ENCODE data around the gene PDGFA.
A peak's percentile ranks its signal among the peaks of the same experiment; 100 is the strongest.

PDGFA gene

GRCh38 chr7:496528-497295 lies 22.9 kb downstream of the PDGFA start:
- no peak for TF ChIP-seq EP300 (IDR thresholded peaks at IDR 0.05; ENCODE audit: borderline replicate concordance)
- TF ChIP-seq TEAD4 (IDR thresholded peaks at IDR 0.05): peak; percentile 63
- no peak for TF ChIP-seq FOXM1 (IDR thresholded peaks at IDR 0.05; ENCODE audit: borderline replicate concordance, low read depth)
- TF ChIP-seq USF1 (IDR thresholded peaks at IDR 0.05): no peak
- no peak for TF ChIP-seq EGR1 (IDR thresholded peaks at IDR 0.05)
- peak; percentile 24; the same call in 1 of the 2 replicates for TF ChIP-seq MAX (IDR thresholded peaks at IDR 0.05)
- no peak for TF ChIP-seq REST (IDR thresholded peaks at IDR 0.05; ENCODE audit: low read depth)
- no peak for TF ChIP-seq TAF1 (IDR thresholded peaks at IDR 0.05; ENCODE audit: low read depth)
- TF ChIP-seq RAD21 (IDR thresholded peaks at IDR 0.05; ENCODE audit: low read depth): peak; percentile 9; the same call in 1 of the 2 replicates
- peak; percentile 28; the same call in 1 of the 2 replicates for TF ChIP-seq NFIC (IDR thresholded peaks at IDR 0.05)
- no peak for TF ChIP-seq CREB1 (IDR thresholded peaks at IDR 0.05; ENCODE audit: low read depth)
- TF ChIP-seq TCF12 (IDR thresholded peaks at IDR 0.05; ENCODE audit: low read depth): peak; percentile 49; the same call in 1 of the 2 replicates

GRCh38 chr7:495761-496321 lies 23.8 kb downstream of the PDGFA start:
- TF ChIP-seq CREB1 (IDR thresholded peaks at IDR 0.05; ENCODE audit: low read depth) (no peak), FOXM1 (IDR thresholded peaks at IDR 0.05; ENCODE audit: borderline replicate concordance, low read depth) (no peak), USF1 (IDR thresholded peaks at IDR 0.05) (no peak), CEBPB (IDR thresholded peaks at IDR 0.05) (no peak), ZBTB7A (IDR thresholded peaks at IDR 0.05; ENCODE audit: low read depth) (no peak), EP300 (IDR thresholded peaks at IDR 0.05; ENCODE audit: borderline replicate concordance) (no peak), REST (IDR thresholded peaks at IDR 0.05; ENCODE audit: low read depth) (no peak), YY1 (IDR thresholded peaks at IDR 0.05; ENCODE audit: low read depth) (no peak), TAF1 (IDR thresholded peaks at IDR 0.05; ENCODE audit: low read depth) (no peak), RAD21 (IDR thresholded peaks at IDR 0.05; ENCODE audit: low read depth) (no peak), MAX (IDR thresholded peaks at IDR 0.05) (no peak)

GRCh38 chr7:495326-495725 lies 24.3 kb downstream of the PDGFA start:
- TF ChIP-seq NFIC (IDR thresholded peaks at IDR 0.05) (no peak), CEBPB (IDR thresholded peaks at IDR 0.05) (no peak), TCF12 (IDR thresholded peaks at IDR 0.05; ENCODE audit: low read depth) (no peak)

- no peak for TF ChIP-seq CREB1 (IDR thresholded peaks at IDR 0.05; ENCODE audit: low read depth)
- no peak for TF ChIP-seq ZBTB7A (IDR thresholded peaks at IDR 0.05; ENCODE audit: low read depth)
- no peak for TF ChIP-seq EP300 (IDR thresholded peaks at IDR 0.05; ENCODE audit: borderline replicate concordance)
- TF ChIP-seq TEAD4 (IDR thresholded peaks at IDR 0.05): no peak
- no peak for TF ChIP-seq RAD21 (IDR thresholded peaks at IDR 0.05; ENCODE audit: low read depth)
- TF ChIP-seq EGR1 (IDR thresholded peaks at IDR 0.05): no peak
- TF ChIP-seq TCF12 (IDR thresholded peaks at IDR 0.05; ENCODE audit: low read depth): no peak
- TF ChIP-seq FOXM1 (IDR thresholded peaks at IDR 0.05; ENCODE audit: borderline replicate concordance, low read depth): no peak
- no peak for TF ChIP-seq MAX (IDR thresholded peaks at IDR 0.05)
- no peak for TF ChIP-seq TAF1 (IDR thresholded peaks at IDR 0.05; ENCODE audit: low read depth)
- TF ChIP-seq CEBPB (IDR thresholded peaks at IDR 0.05): no peak
- no peak for TF ChIP-seq YY1 (IDR thresholded peaks at IDR 0.05; ENCODE audit: low read depth)
- TF ChIP-seq NFIC (IDR thresholded peaks at IDR 0.05): no peak
- TF ChIP-seq REST (IDR thresholded peaks at IDR 0.05; ENCODE audit: low read depth): no peak
- TF ChIP-seq USF1 (IDR thresholded peaks at IDR 0.05): no peak
Measured at GRCh38 chr7:494906-495305, 24.7 kb downstream of the PDGFA start.

Measured in Ishikawa (cell line).